Body of pancreas (tissue), 4 donors: ENCODE data around the gene TMEM39A. TPM values are rescaled to one million over a fixed set of nuclear protein-coding genes. Genes with fewer than 3 reads are reported as not detected.

Source experiments
- ATAC-seq: fragments of 150-250 bp; one replicate; pipeline ENCODE4 v1.9.1; 2016
- DNase-seq, 4 donors: peaks; one replicate each; pipeline ENCODE4 v3.0.0-alpha.2; 2019
- H3K27ac ChIP-seq, 4 donors: fragments of 200-600 bp; sonication (generic); 1 replicate in 3 of 4; 2 replicates in 1 of 4; pipeline versions ENCODE4 v1.5.1 to v1.6.1; 2016 to 2019; ENCODE audit warnings: mild to moderate bottlenecking in 1 of 4, mixed read lengths in 1 of 4, moderate library complexity in 1 of 4
- H3K27me3 ChIP-seq, 2 donors: fragments of 200-600 bp; sonication (generic); one replicate each; pipeline ENCODE4 v1.6.0; 2016; ENCODE audit warnings: mild to moderate bottlenecking in 1 of 2
- H3K36me3 ChIP-seq, 2 donors: fragments of 200-600 bp; sonication (generic); replicated peaks in 1 of 2; 2 replicates each; pipeline ENCODE4 v1.5.1; 2016; ENCODE audit warnings: low read depth in 2 of 2; ENCODE audit not compliant: insufficient read depth in 1 of 2
- H3K4me1 ChIP-seq: fragments of 200-600 bp; sonication (generic); one replicate; pipeline ENCODE4 v1.6.0; 2016
- H3K4me3 ChIP-seq, 2 donors: fragments of 200-600 bp; sonication (generic); 1 replicate in 1 of 2; 2 replicates in 1 of 2; pipeline ENCODE4 v1.5.1; 2016 to 2019
- H3K9me3 ChIP-seq, 3 donors: fragments of 200-600 bp; sonication (generic); 1 replicate in 2 of 3; 2 replicates in 1 of 3; pipeline ENCODE4 v1.5.1; 2016
- POLR2A ChIP-seq, 3 donors: fragments of 450-650 bp; IDR thresholded peaks; one replicate each; pipeline ENCODE4 v1.6.1; 2016; ENCODE audit warnings: antibody characterized with exemption in 3 of 3, mild to moderate bottlenecking in 2 of 3
- WGBS, 2 donors: methylation state at CpG; one replicate each; pipeline ENCODE4 v1.1.5; 2017; 5-methylcytosine and 5-hydroxymethylcytosine counted together
- intact Hi-C: fragments of 100-400 bp; cut with DNase I; formaldehyde crosslinking; loops from one replicate; pipeline ENCODE4 v1.15.1; 2023
- total RNA-seq, 2 donors: library from RNA; depleted of rRNA; stranded (reverse); fragments of >200 nt; gene quantifications; one replicate each; pipeline ENCODE4 v1.1.0, GENCODE V29; 2016
- TF ChIP-seq, protein P1 (sequence below), 7 experiments: fragments of 450-650 bp in 4 of 7; fragments of 200-600 bp in 3 of 7; sonication (generic) in 3 of 7; IDR thresholded peaks; one replicate each; pipeline ENCODE4 v1.5.1; 2016 to 2019; ENCODE audit warnings: antibody characterized with exemption in 7 of 7

Gene TMEM39A
- total RNA-seq, 2 donors from 2014 or later: 50.1 to 85.4 TPM

DNA sequence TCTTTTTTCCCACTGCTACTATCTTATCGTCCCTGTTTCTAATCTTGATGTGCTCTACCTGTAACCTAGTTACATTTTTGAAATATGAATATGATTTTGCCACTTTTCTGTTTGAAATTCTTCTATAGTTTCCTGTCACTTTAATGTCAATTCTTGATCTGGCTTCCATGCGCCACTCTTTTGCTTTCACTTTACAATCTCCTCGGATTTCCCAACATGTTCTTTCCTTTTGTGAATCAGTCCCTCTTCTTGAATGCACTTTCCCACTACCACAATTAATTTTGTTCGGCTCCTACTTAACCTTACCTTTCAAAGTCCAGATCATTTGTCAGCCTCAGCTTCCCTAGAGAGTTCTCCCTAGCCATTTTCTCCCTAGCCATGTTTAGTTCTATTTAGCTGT is 43.2 kb upstream of the TMEM39A start:
- Histone ChIP-seq H3K4me1 (no peaks in the 10 kb centered on the region), H3K36me3 (peaks cover 0 to 14% of the 10 kb centered on the region in 2 donors), H3K27ac (no peak overlapping the region), H3K9me3 (no peaks in the 10 kb centered on the region), H3K4me3 (no peak overlapping the region), H3K27me3 (no peaks in the 10 kb centered on the region)
- WGBS, 2 donors: 74 to 80% methylated on average over 4 of the region's 4 CpGs
- no peak for TF ChIP-seq POLR2A (IDR thresholded peaks at IDR 0.05)
- TF ChIP-seq, protein P1, sequence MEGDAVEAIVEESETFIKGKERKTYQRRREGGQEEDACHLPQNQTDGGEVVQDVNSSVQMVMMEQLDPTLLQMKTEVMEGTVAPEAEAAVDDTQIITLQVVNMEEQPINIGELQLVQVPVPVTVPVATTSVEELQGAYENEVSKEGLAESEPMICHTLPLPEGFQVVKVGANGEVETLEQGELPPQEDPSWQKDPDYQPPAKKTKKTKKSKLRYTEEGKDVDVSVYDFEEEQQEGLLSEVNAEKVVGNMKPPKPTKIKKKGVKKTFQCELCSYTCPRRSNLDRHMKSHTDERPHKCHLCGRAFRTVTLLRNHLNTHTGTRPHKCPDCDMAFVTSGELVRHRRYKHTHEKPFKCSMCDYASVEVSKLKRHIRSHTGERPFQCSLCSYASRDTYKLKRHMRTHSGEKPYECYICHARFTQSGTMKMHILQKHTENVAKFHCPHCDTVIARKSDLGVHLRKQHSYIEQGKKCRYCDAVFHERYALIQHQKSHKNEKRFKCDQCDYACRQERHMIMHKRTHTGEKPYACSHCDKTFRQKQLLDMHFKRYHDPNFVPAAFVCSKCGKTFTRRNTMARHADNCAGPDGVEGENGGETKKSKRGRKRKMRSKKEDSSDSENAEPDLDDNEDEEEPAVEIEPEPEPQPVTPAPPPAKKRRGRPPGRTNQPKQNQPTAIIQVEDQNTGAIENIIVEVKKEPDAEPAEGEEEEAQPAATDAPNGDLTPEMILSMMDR (IDR thresholded peaks at IDR 0.05): no peak
- no peak for DNase-seq
- intact Hi-C loops: loop anchor here (10.0 kb wide), 1 partner anchor 68 kb away; the partner anchor contains the start of gene ADPRH
- no peak for ATAC-seq

DNA sequence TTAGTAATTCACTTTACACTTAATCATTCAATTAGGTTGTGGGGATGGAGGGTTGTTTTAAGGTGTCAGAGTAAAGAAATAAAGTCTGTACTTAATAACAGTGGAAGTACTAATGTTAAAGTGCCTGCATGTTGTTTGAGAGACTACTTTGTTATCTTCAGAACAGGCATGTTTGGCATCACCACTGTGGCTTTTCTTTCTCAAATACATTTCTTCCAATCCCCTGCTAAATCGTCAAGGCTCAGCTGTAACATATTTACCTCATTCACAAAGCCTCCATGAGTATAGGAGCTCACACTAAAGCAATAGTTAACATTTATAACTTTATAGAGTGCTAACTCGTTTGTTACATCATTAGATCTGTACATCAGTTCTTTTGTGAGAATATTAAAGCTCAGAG is 37.5 kb upstream of the TMEM39A start:
- no peak overlapping the region for H3K27ac ChIP-seq
- no peaks in the 10 kb centered on the region for H3K27me3 ChIP-seq
- no peak for DNase-seq
- H3K9me3 ChIP-seq: no peaks in the 10 kb centered on the region
- intact Hi-C loops: loop anchor here (10.0 kb wide), 1 partner anchor 74 kb away; the partner anchor contains the start of gene ADPRH
- no peak for TF ChIP-seq POLR2A (IDR thresholded peaks at IDR 0.05)
- TF ChIP-seq, protein P1 (IDR thresholded peaks at IDR 0.05): no peak
- peaks cover 23% of the 10 kb centered on the region for H3K4me1 ChIP-seq
- WGBS, 2 donors: 20 to 23% methylated on average over 2 of the region's 2 CpGs
- H3K36me3 ChIP-seq: peaks cover 0 to 12% of the 10 kb centered on the region in 2 donors
- no peak for ATAC-seq
- H3K4me3 ChIP-seq: no peak overlapping the region

DNA sequence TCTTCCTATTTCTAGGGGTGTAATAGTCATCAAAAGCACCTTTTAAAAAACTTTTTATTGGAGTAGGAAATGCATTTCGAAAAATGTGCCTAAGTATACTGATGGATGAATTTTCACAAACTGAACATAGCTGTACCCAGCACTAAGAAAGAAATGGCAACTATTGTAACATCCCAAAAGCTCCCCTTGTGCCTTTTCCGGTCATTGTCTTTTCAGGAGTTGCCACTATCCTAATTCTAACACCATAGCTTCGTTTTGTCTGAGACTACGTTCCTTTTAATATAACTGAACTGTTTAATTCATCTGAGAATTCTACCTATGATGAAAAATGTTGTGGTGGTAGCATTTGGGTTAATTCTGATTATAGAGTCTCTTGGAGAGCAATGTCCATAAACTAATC is 36.9 kb upstream of the TMEM39A start:
- DNase-seq (no peak), ATAC-seq (no peak)
- intact Hi-C loops: loop anchor here (10.0 kb wide), 1 partner anchor 75 kb away; the partner anchor contains the start of gene ADPRH
- H3K36me3 ChIP-seq: peaks cover 0 to 6% of the 10 kb centered on the region in 2 donors
- H3K27me3 ChIP-seq: no peaks in the 10 kb centered on the region
- WGBS, 2 donors: 65 to 66% methylated on average over 4 of the region's 4 CpGs
- H3K9me3 ChIP-seq: no peaks in the 10 kb centered on the region
- TF ChIP-seq, protein P1 (IDR thresholded peaks at IDR 0.05): no peak
- TF ChIP-seq POLR2A (IDR thresholded peaks at IDR 0.05): no peak
- H3K4me3 ChIP-seq: no peak overlapping the region
- no peak overlapping the region for H3K27ac ChIP-seq
- H3K4me1 ChIP-seq: peaks cover 23% of the 10 kb centered on the region

GRCh38 chr3:119498186-119499011 is 35.0 kb upstream of the TMEM39A start, which contains the start of gene TIMMDC1:
TIMMDC1 (plus strand) TSS chr3:119498547; CDS start chr3:119498734, 187 bp downstream.
- WGBS, 2 donors: 0% methylated on average over 29 to 58 of the region's 58 CpGs
- intact Hi-C loops: no loop called here
- peak within 1 kb of the TSS; percentile 83 to 95 (median 90) for H3K27ac ChIP-seq
- ATAC-seq: peak; percentile 99
- no peaks in the 10 kb centered on the region for H3K9me3 ChIP-seq
- H3K27me3 ChIP-seq: no peaks in the 10 kb centered on the region
- TF ChIP-seq, protein P1 (IDR thresholded peaks at IDR 0.05): no peak
- peak; percentile 42 to 86 (median 82) for TF ChIP-seq POLR2A (IDR thresholded peaks at IDR 0.05)
- H3K36me3 ChIP-seq: no peaks in the 10 kb centered on the region
- peak within 1 kb of the TSS; percentile 34 to 70 for H3K4me3 ChIP-seq
- DNase-seq: peak; percentile 97 to 98 (median 98)
- peaks cover 23% of the 10 kb centered on the region for H3K4me1 ChIP-seq
